Measurements from ENCODE around the gene WDR72. TPM values are rescaled to one million over a fixed set of nuclear protein-coding genes. Genes with fewer than 3 reads are reported as not detected.

WDR72 gene
- total RNA-seq, 1 donor from 2014 or later = 2.3 TPM

- DNase-seq (ENCODE audit: low read depth) = no peak
These were observed 286.6 kb downstream of the WDR72 start for GRCh38 chr15:53472883-53473282.

GRCh38 chr15:53472210-53472609 lies 287.3 kb downstream of the WDR72 start:
- DNase-seq (ENCODE audit: low read depth) = no peak
- H3K4me3 ChIP-seq (ENCODE audit: low read depth, low read length) = no peak overlapping the region
- no peak for TF ChIP-seq CTCF (conservative IDR thresholded peaks at IDR 0.05; ENCODE audit: low read depth, low read length)

More at GRCh38 chr15:53472883-53473282, 286.6 kb downstream of the WDR72 start:
- H3K4me3 ChIP-seq (ENCODE audit: low read depth, low read length) = no peak overlapping the region
- TF ChIP-seq CTCF (conservative IDR thresholded peaks at IDR 0.05; ENCODE audit: low read depth, low read length) = no peak

GRCh38 chr15:53470743-53471142 lies 288.7 kb downstream of the WDR72 start:
- TF ChIP-seq CTCF (conservative IDR thresholded peaks at IDR 0.05; ENCODE audit: low read depth, low read length) = no peak
- H3K4me3 ChIP-seq (ENCODE audit: low read depth, low read length) = no peak overlapping the region
- no peak for DNase-seq (ENCODE audit: low read depth)

- H3K4me3 ChIP-seq (ENCODE audit: low read depth, low read length) = no peak overlapping the region
- DNase-seq (ENCODE audit: low read depth) = no peak
- TF ChIP-seq CTCF (conservative IDR thresholded peaks at IDR 0.05; ENCODE audit: low read depth, low read length) = no peak
These were observed 290.0 kb downstream of the WDR72 start for GRCh38 chr15:53469422-53469821.

Other genes starting within 250 kb of the WDR72 start
- 0.06 and 0.29 TPM in 2 replicates for gene UNC13C, start 218.8 kb upstream of the WDR72 start, total RNA-seq